ENCODE measurements around the gene ACSF2.

DNA sequence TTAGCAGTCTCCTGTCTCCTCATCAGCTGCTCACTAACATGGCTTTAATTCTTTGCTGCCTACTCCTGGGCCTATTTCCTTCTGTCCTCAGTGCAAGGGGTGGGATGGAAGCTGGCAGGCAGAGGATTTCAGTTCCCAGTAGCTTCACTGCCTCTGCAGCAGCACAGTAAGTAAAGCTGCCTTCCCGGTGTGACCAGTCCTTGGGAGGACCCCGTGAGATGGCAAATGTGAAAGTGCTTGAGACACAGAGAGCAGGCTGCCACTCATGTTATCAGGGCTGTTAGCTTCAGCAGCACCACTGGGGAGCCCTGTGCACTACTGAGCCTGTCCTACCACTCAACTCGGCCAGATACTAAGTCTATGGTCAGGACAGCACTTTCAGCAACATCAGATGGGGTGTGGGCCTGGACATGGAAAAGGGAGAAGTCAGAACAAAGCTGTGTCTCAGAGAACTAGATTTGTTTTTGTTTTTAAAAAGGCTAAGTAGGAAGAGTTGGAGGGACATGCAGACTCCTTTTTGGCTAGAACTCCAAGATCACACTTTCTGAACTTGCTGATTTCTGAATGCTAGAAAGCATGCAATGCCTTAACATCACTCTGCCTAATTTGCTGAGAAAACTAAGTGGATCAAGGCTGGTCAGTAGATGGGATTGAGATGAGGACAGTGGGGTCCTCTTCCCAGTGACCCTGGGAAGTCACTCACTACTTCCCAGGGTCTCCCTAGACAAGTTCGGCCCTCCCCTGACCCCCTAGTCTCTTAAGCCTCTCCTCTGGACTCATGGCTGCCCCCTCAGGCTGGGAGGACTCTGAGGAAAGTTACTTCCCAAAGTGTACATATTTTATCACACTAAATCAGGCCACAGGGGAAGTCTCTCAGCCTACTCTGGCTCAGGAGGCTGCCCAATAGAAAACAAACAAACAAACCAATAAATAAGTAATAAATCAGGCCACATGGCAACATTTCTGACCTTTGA, 1.1 kb downstream of the ACSF2 start:
- TF ChIP-seq TAF1 (IDR thresholded peaks at IDR 0.05; ENCODE audit: low read depth, low read length): no peak
- TF ChIP-seq POLR2AphosphoS5 (IDR thresholded peaks at IDR 0.05; ENCODE audit: low read depth, low read length): no peak
- no peak for TF ChIP-seq POLR2A (IDR thresholded peaks at IDR 0.05; ENCODE audit: low read depth, low read length)
- no peak for TF ChIP-seq SPI1 (IDR thresholded peaks at IDR 0.05; ENCODE audit: low read depth, low read length)
- no peak for TF ChIP-seq POU2F2 (IDR thresholded peaks at IDR 0.05; ENCODE audit: low read depth, low read length)
- TF ChIP-seq PAX5 (IDR thresholded peaks at IDR 0.05; ENCODE audit: insufficient read depth, low read length, severe bottlenecking): no peak

Measured in GM12891 (cell line).